ENCODE measurements around the gene EPS8. TPM values are rescaled to one million over a fixed set of nuclear protein-coding genes. Genes with fewer than 3 reads are reported as not detected.

Gene EPS8
- total and polyA plus RNA-seq, 7 donors, result 7.9 to 16.9 (median 12.9) TPM

- Histone ChIP-seq H3K9me3 (no peaks in the 10 kb centered on the region), H3K36me3 (ENCODE audit: insufficient read depth in 1 of 2, low read depth in 1 of 2) (peaks cover 0 to 20% of the 10 kb centered on the region in 2 donors), H3K27ac (no peak overlapping the region), H3K4me1 (no peaks in the 10 kb centered on the region), H3K4me3 (no peak overlapping the region), H3K27me3 (ENCODE audit: insufficient read depth in 3 of 3, low read length in 2 of 3) (no peaks in the 10 kb centered on the region)
- DNase-seq (no peak), ATAC-seq (no peak)
- WGBS, 3 donors, result 78 to 82% (median 81%) methylated on average over 1 of the region's 1 CpG
- intact Hi-C loops (cut with DNase I), result no loop called here
- TF ChIP-seq CTCF (IDR thresholded peaks at IDR 0.05), result no peak
Observed at GRCh38 chr12:15648558-15648957, 140.6 kb downstream of the EPS8 start.

- intact Hi-C loops (cut with DNase I), result no loop called here
- no peak overlapping the region for H3K27ac ChIP-seq
Observed at GRCh38 chr12:15646581-15646980, 142.6 kb downstream of the EPS8 start.

GRCh38 chr12:15644700-15645099 is 144.5 kb downstream of the EPS8 start:
- Histone ChIP-seq H3K27ac (no peak overlapping the region), H3K4me3 (no peak overlapping the region), H3K36me3 (ENCODE audit: insufficient read depth in 1 of 2, low read depth in 1 of 2) (peaks cover 0 to 36% of the 10 kb centered on the region in 2 donors), H3K9me3 (no peaks in the 10 kb centered on the region), H3K27me3 (ENCODE audit: insufficient read depth in 3 of 3, low read length in 2 of 3) (no peaks in the 10 kb centered on the region), H3K4me1 (no peaks in the 10 kb centered on the region)
- no peak for TF ChIP-seq CTCF (IDR thresholded peaks at IDR 0.05)
- intact Hi-C loops (cut with DNase I), result no loop called here
- ATAC-seq (no peak), DNase-seq (no peak)

More at GRCh38 chr12:15646581-15646980, 142.6 kb downstream of the EPS8 start:
- TF ChIP-seq CTCF (IDR thresholded peaks at IDR 0.05), result no peak
- WGBS, 3 donors, result 0% methylated on average over 1 of the region's 1 CpG
- Histone ChIP-seq H3K36me3 (ENCODE audit: insufficient read depth in 1 of 2, low read depth in 1 of 2) (peaks cover 0 to 20% of the 10 kb centered on the region in 2 donors), H3K27me3 (ENCODE audit: insufficient read depth in 3 of 3, low read length in 2 of 3) (no peaks in the 10 kb centered on the region), H3K4me1 (no peaks in the 10 kb centered on the region), H3K9me3 (no peaks in the 10 kb centered on the region), H3K4me3 (no peak overlapping the region)
- DNase-seq, result no peak
- no peak for ATAC-seq

GRCh38 chr12:15638231-15638630 is 151.0 kb downstream of the EPS8 start:
- ATAC-seq, result no peak

More at GRCh38 chr12:15638231-15638630, 151.0 kb downstream of the EPS8 start:
- no peak for DNase-seq
- Histone ChIP-seq H3K9me3 (no peaks in the 10 kb centered on the region), H3K27me3 (ENCODE audit: insufficient read depth in 3 of 3, low read length in 2 of 3) (no peaks in the 10 kb centered on the region), H3K36me3 (ENCODE audit: insufficient read depth in 1 of 2, low read depth in 1 of 2) (peaks cover 0 to 19% of the 10 kb centered on the region in 2 donors), H3K4me1 (no peaks in the 10 kb centered on the region), H3K4me3 (no peak overlapping the region), H3K27ac (no peak overlapping the region)
- intact Hi-C loops (cut with DNase I), result no loop called here
- TF ChIP-seq CTCF (IDR thresholded peaks at IDR 0.05), result no peak
- WGBS, 3 donors, result 87 to 92% (median 89%) methylated on average over 3 of the region's 3 CpGs
